GM19324 (cell line): ENCODE measurements around the gene CHL1.

Source experiments
- ATAC-seq: cut with Tn5 transposase; IDR thresholded peaks from one replicate; pipeline ENCODE4 v1.9.1; 2021; ENCODE audit warnings: mild to moderate bottlenecking, moderate library complexity; ENCODE audit not compliant: unreplicated experiment, low FRiP score

Gene CHL1

DNA sequence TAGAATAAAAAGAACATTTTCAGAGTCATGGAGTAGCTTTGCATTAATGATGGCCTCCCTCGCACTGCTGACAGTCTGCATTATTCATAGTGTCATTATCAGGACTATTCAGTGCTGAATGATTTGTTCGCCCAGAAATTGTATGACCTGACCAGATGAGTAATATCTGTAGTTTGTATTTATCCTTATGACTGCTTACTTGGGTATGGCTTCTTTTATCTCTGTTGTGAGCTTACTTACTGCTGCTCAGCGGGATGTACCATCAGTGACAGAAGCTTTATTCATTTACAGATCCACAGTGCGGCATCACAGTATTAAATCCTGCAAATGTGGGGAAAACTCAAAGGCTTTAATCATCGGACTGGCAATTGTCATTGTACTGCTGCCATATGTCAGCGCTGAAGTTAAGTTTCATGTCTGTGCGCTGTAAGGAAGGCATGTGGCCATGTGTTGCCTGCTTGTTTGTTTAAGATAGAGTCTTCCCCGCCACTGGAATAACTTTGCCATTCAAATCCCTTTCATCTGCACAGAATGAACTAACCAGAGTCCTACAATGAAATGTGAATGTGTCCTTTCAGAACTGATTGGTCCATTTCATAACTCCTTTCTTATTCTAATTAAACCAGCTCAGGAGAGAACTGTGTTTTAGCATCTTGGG, 262.2 kb downstream of the CHL1 start:
- no peak for ATAC-seq
